Measurements from ENCODE around the gene IGFLR1. TPM values are rescaled to one million over a fixed set of nuclear protein-coding genes. Genes with fewer than 3 reads are reported as not detected.

The IGFLR1 gene
- total RNA-seq, 2 donors from 2014 or later = 5.4 to 6.9 TPM

DNA sequence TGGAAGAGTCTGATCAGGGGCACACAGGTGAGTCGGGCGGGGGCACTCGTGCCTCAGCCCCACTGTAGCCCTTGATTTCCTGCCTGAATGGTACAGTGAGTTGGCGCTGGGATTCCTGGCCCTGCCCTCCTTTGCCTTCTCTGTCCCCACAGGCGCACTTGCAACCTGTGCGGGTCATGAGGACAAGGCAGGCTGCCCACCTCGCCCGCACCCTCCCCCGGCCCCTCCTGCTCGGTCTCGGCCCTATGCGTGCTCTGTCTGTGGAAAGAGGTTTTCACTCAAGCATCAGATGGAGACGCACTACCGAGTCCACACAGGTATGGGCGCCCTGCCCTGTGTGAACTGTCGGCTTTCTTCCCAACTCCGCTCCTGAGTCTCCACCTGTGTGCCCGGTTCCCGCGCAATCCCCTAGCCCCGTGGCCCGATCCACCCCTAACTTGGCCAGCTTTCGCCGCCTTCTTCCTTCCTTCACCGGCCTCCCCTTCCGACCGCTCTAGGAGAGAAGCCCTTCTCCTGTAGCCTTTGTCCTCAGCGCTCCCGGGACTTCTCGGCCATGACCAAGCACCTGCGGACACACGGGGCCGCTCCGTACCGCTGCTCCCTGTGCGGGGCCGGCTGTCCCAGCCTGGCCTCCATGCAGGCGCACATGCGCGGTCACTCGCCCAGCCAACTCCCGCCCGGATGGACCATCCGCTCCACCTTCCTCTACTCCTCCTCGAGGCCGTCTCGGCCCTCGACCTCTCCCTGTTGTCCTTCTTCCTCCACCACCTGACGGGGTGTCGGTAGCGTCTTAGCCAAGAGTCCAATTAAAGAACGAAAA is 26.1 kb downstream of the IGFLR1 start:
- Histone ChIP-seq H3K4me3 (peak overlapping the region; percentile 77), H3K9ac (ENCODE audit: low read depth in 2 of 2, low read length in 2 of 2) (peak overlapping the region; percentile 46 to 88), H3K4me1 (peaks cover 18% of the 10 kb centered on the region), H3K36me3 (no peaks in the 10 kb centered on the region), H3K9me3 (no peaks in the 10 kb centered on the region), H3K27me3 (no peaks in the 10 kb centered on the region), H3K27ac (peak overlapping the region; percentile 96)
- intact Hi-C loops (cut with DNase I) = loop anchor here (2.0 kb wide), 1 partner anchor 21 kb away; no protein-coding TSS in a partner anchor
- peak; percentile 73 for DNase-seq
- TF ChIP-seq, protein P1, sequence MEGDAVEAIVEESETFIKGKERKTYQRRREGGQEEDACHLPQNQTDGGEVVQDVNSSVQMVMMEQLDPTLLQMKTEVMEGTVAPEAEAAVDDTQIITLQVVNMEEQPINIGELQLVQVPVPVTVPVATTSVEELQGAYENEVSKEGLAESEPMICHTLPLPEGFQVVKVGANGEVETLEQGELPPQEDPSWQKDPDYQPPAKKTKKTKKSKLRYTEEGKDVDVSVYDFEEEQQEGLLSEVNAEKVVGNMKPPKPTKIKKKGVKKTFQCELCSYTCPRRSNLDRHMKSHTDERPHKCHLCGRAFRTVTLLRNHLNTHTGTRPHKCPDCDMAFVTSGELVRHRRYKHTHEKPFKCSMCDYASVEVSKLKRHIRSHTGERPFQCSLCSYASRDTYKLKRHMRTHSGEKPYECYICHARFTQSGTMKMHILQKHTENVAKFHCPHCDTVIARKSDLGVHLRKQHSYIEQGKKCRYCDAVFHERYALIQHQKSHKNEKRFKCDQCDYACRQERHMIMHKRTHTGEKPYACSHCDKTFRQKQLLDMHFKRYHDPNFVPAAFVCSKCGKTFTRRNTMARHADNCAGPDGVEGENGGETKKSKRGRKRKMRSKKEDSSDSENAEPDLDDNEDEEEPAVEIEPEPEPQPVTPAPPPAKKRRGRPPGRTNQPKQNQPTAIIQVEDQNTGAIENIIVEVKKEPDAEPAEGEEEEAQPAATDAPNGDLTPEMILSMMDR (IDR thresholded peaks at IDR 0.05) = no peak

DNA sequence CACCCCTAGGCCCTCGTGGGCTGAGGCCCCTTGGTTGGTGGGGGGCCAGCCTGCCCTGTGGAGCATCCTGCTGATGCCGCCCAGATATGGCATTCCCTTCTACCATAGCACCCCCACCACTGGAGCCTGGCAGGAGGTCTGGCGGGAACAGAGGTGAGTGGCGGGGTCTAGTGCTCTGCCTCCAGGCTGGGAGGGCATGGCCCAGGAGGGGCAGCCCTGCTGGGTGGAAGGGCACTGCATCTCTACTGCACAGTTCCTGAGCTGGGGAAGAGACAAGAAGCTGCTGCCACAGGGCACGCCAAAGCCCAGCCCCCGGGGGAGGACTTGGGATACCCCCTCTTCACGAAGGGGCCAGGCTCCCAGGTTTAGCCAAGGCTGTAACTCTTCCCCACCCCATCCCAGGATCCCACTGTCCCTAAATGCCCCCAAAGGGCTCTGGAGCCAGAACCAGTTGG is 26.9 kb downstream of the IGFLR1 start:
- Histone ChIP-seq H3K27ac (peak overlapping the region; percentile 96), H3K27me3 (no peaks in the 10 kb centered on the region), H3K4me3 (peak overlapping the region; percentile 77), H3K4me1 (peaks cover 18% of the 10 kb centered on the region), H3K36me3 (no peaks in the 10 kb centered on the region), H3K9ac (ENCODE audit: low read depth in 2 of 2, low read length in 2 of 2) (peak overlapping the region; percentile 46 to 88), H3K9me3 (no peaks in the 10 kb centered on the region)
- DNase-seq = no peak
- intact Hi-C loops (cut with DNase I) = no loop called here
- TF ChIP-seq, protein P1 (IDR thresholded peaks at IDR 0.05) = no peak

DNA sequence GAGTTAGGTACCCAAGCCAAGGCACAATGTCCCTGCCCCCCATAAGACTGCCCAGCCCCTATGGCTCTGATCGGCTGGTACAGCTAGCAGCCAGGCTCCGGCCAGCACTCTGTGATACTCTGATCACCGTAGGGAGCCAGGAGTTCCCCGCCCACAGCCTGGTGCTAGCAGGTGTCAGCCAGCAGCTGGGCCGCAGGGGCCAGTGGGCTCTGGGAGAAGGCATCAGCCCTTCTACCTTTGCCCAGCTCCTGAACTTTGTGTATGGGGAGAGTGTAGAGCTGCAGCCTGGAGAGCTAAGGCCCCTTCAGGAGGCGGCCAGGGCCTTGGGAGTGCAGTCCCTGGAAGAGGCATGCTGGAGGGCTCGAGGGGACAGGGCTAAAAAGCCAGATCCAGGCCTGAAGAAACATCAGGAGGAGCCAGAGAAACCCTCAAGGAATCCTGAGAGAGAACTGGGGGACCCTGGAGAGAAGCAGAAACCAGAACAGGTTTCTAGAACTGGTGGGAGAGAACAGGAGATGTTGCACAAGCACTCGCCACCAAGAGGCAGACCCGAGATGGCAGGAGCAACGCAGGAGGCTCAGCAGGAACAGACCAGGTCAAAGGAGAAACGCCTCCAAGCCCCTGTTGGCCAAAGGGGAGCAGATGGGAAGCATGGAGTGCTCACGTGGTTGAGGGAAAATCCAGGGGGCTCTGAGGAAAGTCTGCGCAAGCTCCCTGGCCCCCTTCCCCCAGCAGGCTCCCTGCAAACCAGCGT is 27.5 kb downstream of the IGFLR1 start:
- H3K36me3 ChIP-seq = no peaks in the 10 kb centered on the region
- TF ChIP-seq, protein P1 (IDR thresholded peaks at IDR 0.05) = no peak
- H3K27me3 ChIP-seq = no peaks in the 10 kb centered on the region
- H3K9me3 ChIP-seq = no peaks in the 10 kb centered on the region
- no peak for DNase-seq
- no peak overlapping the region for H3K4me3 ChIP-seq
- intact Hi-C loops (cut with DNase I) = loop anchor here (5.0 kb wide), 1 partner anchor 167 kb away; the partner anchor contains the start of gene TMEM147
- H3K27ac ChIP-seq = peak overlapping the region; percentile 12
- no peak overlapping the region for H3K9ac ChIP-seq (ENCODE audit: low read depth in 2 of 2, low read length in 2 of 2)
- H3K4me1 ChIP-seq = peaks cover 17% of the 10 kb centered on the region

DNA sequence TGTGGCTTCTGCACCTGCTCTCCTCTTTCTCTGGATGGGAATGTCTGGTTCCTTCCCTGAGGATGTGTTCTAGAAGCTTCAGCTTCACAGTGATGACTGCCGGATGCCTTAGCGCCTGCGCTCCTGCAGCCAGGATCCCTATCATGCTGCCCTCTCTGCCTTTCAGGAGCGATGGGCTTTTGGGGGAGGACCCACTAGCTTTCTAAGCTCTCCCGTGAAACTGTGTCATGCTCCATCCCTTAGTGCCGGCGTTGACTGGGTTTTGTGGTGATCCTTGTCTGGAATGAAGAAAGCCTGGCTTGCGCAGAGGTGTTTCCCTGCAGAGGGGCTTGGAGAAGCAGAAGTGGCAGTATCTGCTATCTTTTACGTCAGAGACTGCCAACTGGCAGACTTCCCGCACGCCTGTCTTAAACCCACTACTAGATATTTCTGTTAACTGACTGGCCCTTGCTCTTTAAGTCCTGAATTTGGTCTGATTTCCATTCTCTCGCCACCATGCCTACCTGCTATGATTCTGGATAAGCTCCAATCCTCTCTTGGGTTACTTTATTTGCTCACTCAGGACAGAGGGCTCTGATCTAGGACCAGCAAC is 28.3 kb downstream of the IGFLR1 start:
- H3K9ac ChIP-seq (ENCODE audit: low read depth in 2 of 2, low read length in 2 of 2) = no peak overlapping the region
- H3K4me3 ChIP-seq = no peak overlapping the region
- no peak overlapping the region for H3K27ac ChIP-seq
- no peaks in the 10 kb centered on the region for H3K27me3 ChIP-seq
- TF ChIP-seq, protein P1 (IDR thresholded peaks at IDR 0.05) = no peak
- intact Hi-C loops (cut with DNase I) = loop anchor here (5.0 kb wide), 1 partner anchor 167 kb away; the partner anchor contains the start of gene TMEM147
- H3K4me1 ChIP-seq = peaks cover 9% of the 10 kb centered on the region
- no peaks in the 10 kb centered on the region for H3K36me3 ChIP-seq
- DNase-seq = no peak
- no peaks in the 10 kb centered on the region for H3K9me3 ChIP-seq

DNA sequence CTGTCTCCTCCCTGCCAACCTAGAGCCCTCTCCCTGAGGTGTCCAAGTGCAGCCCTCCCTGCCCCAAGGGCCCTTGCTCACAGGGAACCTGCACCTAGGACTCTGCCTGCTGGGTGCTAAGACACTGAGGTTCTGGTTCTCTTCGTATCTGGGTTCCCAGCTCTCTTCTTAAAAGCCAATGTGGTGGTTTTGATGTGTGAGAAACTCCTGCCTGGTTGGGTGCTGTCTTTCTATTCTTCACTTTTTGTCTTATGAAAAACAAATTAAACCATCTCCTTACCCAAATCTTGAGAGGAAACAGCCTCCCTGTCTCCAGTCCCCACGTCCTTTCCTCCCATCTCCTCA is 28.8 kb downstream of the IGFLR1 start:
- TF ChIP-seq, protein P1 (IDR thresholded peaks at IDR 0.05) = no peak
- Histone ChIP-seq H3K36me3 (no peaks in the 10 kb centered on the region), H3K4me3 (no peak overlapping the region), H3K27me3 (no peaks in the 10 kb centered on the region), H3K9me3 (no peaks in the 10 kb centered on the region), H3K4me1 (peaks cover 9% of the 10 kb centered on the region), H3K27ac (no peak overlapping the region), H3K9ac (ENCODE audit: low read depth in 2 of 2, low read length in 2 of 2) (no peak overlapping the region)
- intact Hi-C loops (cut with DNase I) = loop anchor here (5.0 kb wide), 1 partner anchor 166 kb away; the partner anchor contains the start of gene TMEM147
- no peak for DNase-seq
